Measurements from ENCODE around the gene CCL17.

The CCL17 gene

DNA sequence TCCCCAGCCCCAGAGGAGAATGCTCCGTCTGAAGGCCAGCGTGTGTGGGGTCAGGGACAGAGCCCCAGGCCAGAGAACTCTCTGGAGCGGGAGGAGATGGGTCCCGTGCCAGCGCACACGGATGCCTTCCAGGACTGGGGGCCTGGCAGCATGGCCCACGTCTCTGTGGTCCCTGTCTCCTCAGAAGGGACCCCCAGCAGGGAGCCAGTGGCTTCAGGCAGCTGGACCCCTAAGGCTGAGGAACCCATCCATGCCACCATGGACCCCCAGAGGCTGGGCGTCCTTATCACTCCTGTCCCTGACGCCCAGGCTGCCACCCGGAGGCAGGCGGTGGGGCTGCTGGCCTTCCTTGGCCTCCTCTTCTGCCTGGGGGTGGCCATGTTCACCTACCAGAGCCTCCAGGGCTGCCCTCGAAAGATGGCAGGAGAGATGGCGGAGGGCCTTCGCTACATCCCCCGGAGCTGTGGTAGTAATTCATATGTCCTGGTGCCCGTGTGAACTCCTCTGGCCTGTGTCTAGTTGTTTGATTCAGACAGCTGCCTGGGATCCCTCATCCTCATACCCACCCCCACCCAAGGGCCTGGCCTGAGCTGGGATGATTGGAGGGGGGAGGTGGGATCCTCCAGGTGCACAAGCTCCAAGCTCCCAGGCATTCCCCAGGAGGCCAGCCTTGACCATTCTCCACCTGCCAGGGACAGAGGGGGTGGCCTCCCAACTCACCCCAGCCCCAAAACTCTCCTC is 21.9 kb upstream of the CCL17 start:
- Histone ChIP-seq H2AFZ (ENCODE audit: low read depth, low read length) (no peak overlapping the region), H4K20me1 (ENCODE audit: insufficient read depth, low read length) (no peaks in the 10 kb centered on the region), H3K27me3 (ENCODE audit: low read depth, low read length) (no peaks in the 10 kb centered on the region), H3K9me3 (ENCODE audit: insufficient read depth, low read length) (no peaks in the 10 kb centered on the region), H3K9ac (ENCODE audit: low read length) (peak overlapping the region; percentile 61; the same call in 1 of the 2 replicates), H3K79me2 (ENCODE audit: low read length) (0 out of 2 replicates have a peak, but pooled peaks cover 5% of the 10 kb centered on the region), H3K4me3 (ENCODE audit: low read length) (no peak overlapping the region), H3K36me3 (replicated peaks; ENCODE audit: low read depth, low read length) (no peaks in the 10 kb centered on the region), H3K27ac (ENCODE audit: low read length) (peak overlapping the region; percentile 89), H3K4me1 (ENCODE audit: low read length) (peaks cover 100% of the 10 kb centered on the region), H3K4me2 (ENCODE audit: low read length) (no peak overlapping the region)
- TF ChIP-seq EZH2phosphoT487 (IDR thresholded peaks at IDR 0.05; ENCODE audit: low read depth), result no peak
- TF ChIP-seq, protein P1, sequence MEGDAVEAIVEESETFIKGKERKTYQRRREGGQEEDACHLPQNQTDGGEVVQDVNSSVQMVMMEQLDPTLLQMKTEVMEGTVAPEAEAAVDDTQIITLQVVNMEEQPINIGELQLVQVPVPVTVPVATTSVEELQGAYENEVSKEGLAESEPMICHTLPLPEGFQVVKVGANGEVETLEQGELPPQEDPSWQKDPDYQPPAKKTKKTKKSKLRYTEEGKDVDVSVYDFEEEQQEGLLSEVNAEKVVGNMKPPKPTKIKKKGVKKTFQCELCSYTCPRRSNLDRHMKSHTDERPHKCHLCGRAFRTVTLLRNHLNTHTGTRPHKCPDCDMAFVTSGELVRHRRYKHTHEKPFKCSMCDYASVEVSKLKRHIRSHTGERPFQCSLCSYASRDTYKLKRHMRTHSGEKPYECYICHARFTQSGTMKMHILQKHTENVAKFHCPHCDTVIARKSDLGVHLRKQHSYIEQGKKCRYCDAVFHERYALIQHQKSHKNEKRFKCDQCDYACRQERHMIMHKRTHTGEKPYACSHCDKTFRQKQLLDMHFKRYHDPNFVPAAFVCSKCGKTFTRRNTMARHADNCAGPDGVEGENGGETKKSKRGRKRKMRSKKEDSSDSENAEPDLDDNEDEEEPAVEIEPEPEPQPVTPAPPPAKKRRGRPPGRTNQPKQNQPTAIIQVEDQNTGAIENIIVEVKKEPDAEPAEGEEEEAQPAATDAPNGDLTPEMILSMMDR (IDR thresholded peaks at IDR 0.05; ENCODE audit: low read depth, low read length), result peak; percentile 39

DNA sequence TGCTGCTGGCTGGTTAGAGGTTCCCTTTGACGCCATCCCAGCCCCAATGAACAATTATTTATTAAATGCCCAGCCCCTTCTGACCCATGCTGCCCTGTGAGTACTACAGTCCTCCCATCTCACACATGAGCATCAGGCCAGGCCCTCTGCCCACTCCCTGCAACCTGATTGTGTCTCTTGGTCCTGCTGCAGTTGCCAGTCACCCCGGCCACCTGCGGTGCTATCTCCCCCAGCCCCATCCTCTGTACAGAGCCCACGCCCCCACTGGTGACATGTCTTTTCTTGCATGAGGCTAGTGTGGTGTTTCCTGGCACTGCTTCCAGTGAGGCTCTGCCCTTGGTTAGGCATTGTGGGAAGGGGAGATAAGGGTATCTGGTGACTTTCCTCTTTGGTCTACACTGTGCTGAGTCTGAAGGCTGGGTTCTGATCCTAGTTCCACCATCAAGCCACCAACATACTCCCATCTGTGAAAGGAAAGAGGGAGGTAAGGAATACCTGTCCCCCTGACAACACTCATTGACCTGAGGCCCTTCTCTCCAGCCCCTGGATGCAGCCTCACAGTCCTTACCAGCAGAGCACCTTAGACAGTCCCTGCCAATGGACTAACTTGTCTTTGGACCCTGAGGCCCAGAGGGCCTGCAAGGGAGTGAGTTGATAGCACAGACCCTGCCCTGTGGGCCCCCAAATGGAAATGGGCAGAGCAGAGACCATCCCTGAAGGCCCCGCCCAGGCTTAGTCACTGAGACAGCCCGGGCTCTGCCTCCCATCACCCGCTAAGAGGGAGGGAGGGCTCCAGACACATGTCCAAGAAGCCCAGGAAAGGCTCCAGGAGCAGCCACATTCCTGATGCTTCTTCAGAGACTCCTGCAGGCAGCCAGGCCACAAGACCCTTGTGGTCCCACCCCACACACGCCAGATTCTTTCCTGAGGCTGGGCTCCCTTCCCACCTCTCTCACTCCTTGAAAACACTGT is 21.0 kb upstream of the CCL17 start:
- H3K4me3 ChIP-seq (ENCODE audit: low read length), result peak overlapping the region; percentile 13; the same call in 1 of the 2 replicates
- H3K27me3 ChIP-seq (ENCODE audit: low read depth, low read length), result no peaks in the 10 kb centered on the region
- H3K79me2 ChIP-seq (ENCODE audit: low read length), result 0 out of 2 replicates have a peak, but pooled peaks cover 3% of the 10 kb centered on the region
- H3K36me3 ChIP-seq (replicated peaks; ENCODE audit: low read depth, low read length), result no peaks in the 10 kb centered on the region
- peak overlapping the region; percentile 1; the same call in 1 of the 2 replicates for H2AFZ ChIP-seq (ENCODE audit: low read depth, low read length)
- no peaks in the 10 kb centered on the region for H3K9me3 ChIP-seq (ENCODE audit: insufficient read depth, low read length)
- H4K20me1 ChIP-seq (ENCODE audit: insufficient read depth, low read length), result no peaks in the 10 kb centered on the region
- H3K4me2 ChIP-seq (ENCODE audit: low read length), result peak overlapping the region; percentile 61
- peak overlapping the region; percentile 89 for H3K27ac ChIP-seq (ENCODE audit: low read length)
- TF ChIP-seq, protein P1 (IDR thresholded peaks at IDR 0.05; ENCODE audit: low read depth, low read length), result no peak
- no peak for TF ChIP-seq EZH2phosphoT487 (IDR thresholded peaks at IDR 0.05; ENCODE audit: low read depth)
- peak overlapping the region; percentile 61 for H3K9ac ChIP-seq (ENCODE audit: low read length)
- peaks cover 100% of the 10 kb centered on the region for H3K4me1 ChIP-seq (ENCODE audit: low read length)

DNA sequence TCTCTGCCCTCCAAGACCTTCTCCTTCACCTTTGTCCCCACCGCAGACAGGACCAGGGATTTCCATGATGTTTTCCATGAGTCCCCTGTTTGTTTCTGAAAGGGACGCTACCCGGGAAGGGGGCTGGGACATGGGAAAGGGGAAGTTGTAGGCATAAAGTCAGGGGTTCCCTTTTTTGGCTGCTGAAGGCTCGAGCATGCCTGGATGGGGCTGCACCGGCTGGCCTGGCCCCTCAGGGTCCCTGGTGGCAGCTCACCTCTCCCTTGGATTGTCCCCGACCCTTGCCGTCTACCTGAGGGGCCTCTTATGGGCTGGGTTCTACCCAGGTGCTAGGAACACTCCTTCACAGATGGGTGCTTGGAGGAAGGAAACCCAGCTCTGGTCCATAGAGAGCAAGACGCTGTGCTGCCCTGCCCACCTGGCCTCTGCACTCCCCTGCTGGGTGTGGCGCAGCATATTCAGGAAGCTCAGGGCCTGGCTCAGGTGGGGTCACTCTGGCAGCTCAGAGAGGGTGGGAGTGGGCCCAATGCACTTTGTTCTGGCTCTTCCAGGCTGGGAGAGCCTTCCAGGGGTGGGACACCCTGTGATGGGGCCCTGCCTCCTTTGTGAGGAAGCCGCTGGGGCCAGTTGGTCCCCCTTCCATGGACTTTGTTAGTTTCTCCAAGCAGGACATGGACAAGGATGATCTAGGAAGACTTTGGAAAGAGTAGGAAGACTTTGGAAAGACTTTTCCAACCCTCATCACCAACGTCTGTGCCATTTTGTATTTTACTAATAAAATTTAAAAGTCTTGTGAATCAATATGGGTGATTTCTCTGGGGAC is 20.1 kb upstream of the CCL17 start:
- Histone ChIP-seq H3K4me3 (ENCODE audit: low read length) (peak overlapping the region; percentile 13; the same call in 1 of the 2 replicates), H3K27ac (ENCODE audit: low read length) (peak overlapping the region; percentile 89), H3K27me3 (ENCODE audit: low read depth, low read length) (no peaks in the 10 kb centered on the region), H4K20me1 (ENCODE audit: insufficient read depth, low read length) (no peaks in the 10 kb centered on the region), H3K4me2 (ENCODE audit: low read length) (peak overlapping the region; percentile 61), H3K9me3 (ENCODE audit: insufficient read depth, low read length) (no peaks in the 10 kb centered on the region), H2AFZ (ENCODE audit: low read depth, low read length) (peak overlapping the region; percentile 1; the same call in 1 of the 2 replicates), H3K36me3 (replicated peaks; ENCODE audit: low read depth, low read length) (no peaks in the 10 kb centered on the region), H3K4me1 (ENCODE audit: low read length) (peaks cover 100% of the 10 kb centered on the region), H3K79me2 (ENCODE audit: low read length) (no peaks in the 10 kb centered on the region), H3K9ac (ENCODE audit: low read length) (peak overlapping the region; percentile 61)
- TF ChIP-seq EZH2phosphoT487 (IDR thresholded peaks at IDR 0.05; ENCODE audit: low read depth), result no peak
- TF ChIP-seq, protein P1 (IDR thresholded peaks at IDR 0.05; ENCODE audit: low read depth, low read length), result no peak
